CD4-positive, alpha-beta T cell treated with Interleukin-17A for 4 hours (primary cell): ENCODE measurements around the gene TNFRSF13B.
"Not testable (repeated sequence)": the region's sequence is repeated elsewhere in the genome, so short reads cannot be mapped to it uniquely, and the experiment has no call there.

Source experiments
- DNase-seq: peaks from one replicate; pipeline ENCODE4 v3.0.0-alpha.2; 2020; ENCODE audit warnings: mixed read lengths

The TNFRSF13B gene

GRCh38 chr17:16924696-16925440, 47.0 kb downstream of the TNFRSF13B start:
- no peak for DNase-seq

- no peak for DNase-seq
Observed at GRCh38 chr17:16923904-16924695, 47.8 kb downstream of the TNFRSF13B start.

- DNase-seq, result no peak
Observed at GRCh38 chr17:16923097-16923903, 48.6 kb downstream of the TNFRSF13B start.

- DNase-seq, result no peak
Observed at GRCh38 chr17:16922386-16923096, 49.4 kb downstream of the TNFRSF13B start.

GRCh38 chr17:16921451-16921850, 50.5 kb downstream of the TNFRSF13B start:
- not testable (repeated sequence) for DNase-seq

GRCh38 chr17:16920628-16921020, 51.3 kb downstream of the TNFRSF13B start:
- DNase-seq, result no peak

- DNase-seq, result no peak
Observed at GRCh38 chr17:16919663-16920627, 52.0 kb downstream of the TNFRSF13B start.

GRCh38 chr17:16918443-16918842, 53.5 kb downstream of the TNFRSF13B start:
- no peak for DNase-seq

- DNase-seq, result no peak
Observed at GRCh38 chr17:16917671-16918394, 54.1 kb downstream of the TNFRSF13B start.

GRCh38 chr17:16916557-16916920, 55.4 kb downstream of the TNFRSF13B start:
- no peak for DNase-seq

GRCh38 chr17:16915752-16916556, 56.0 kb downstream of the TNFRSF13B start:
- peak; percentile 60 for DNase-seq

- no peak for DNase-seq
Observed at GRCh38 chr17:16913463-16913862, 58.5 kb downstream of the TNFRSF13B start.

GRCh38 chr17:16912021-16912962, 59.6 kb downstream of the TNFRSF13B start:
- peak; percentile 15 for DNase-seq

GRCh38 chr17:16911141-16911937, 60.6 kb downstream of the TNFRSF13B start:
- DNase-seq, result peak; percentile 68

- DNase-seq, result no peak
Observed at GRCh38 chr17:16910341-16910740, 61.6 kb downstream of the TNFRSF13B start.

- peak; percentile 22 for DNase-seq
Observed at GRCh38 chr17:16909472-16910246, 62.3 kb downstream of the TNFRSF13B start.

GRCh38 chr17:16908273-16908672, 63.6 kb downstream of the TNFRSF13B start:
- no peak for DNase-seq
